Measurements from ENCODE around the gene KLF5.
"Not testable (repeated sequence)": the region's sequence is repeated elsewhere in the genome, so short reads cannot be mapped to it uniquely, and the experiment has no call there.

Gene KLF5

DNA sequence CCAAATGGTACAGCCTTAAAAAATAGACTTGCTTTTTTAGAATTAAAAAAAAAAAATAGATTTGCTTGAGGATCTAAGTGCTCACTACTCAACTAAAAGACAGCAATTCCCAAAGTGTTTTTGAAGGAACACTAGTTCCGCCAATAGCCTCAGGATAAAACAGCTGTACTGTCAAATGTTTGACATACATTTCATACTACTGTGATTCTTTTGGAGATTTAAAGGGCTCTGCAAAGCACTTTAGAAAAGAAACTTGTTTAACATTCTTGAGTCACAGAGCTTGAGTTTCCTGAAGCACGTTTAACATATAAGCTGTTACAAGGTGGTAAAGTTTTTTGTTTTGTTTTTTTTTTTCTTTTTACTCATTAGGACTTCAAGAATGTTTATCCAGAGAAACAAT, 23.1 kb upstream of the KLF5 start:
- no peak for TF ChIP-seq CTCF (IDR thresholded peaks at IDR 0.05; ENCODE audit: borderline replicate concordance, insufficient read depth, low read depth, low read length)
- no peak overlapping the region for H3K4me3 ChIP-seq (ENCODE audit: low read depth, low read length)

DNA sequence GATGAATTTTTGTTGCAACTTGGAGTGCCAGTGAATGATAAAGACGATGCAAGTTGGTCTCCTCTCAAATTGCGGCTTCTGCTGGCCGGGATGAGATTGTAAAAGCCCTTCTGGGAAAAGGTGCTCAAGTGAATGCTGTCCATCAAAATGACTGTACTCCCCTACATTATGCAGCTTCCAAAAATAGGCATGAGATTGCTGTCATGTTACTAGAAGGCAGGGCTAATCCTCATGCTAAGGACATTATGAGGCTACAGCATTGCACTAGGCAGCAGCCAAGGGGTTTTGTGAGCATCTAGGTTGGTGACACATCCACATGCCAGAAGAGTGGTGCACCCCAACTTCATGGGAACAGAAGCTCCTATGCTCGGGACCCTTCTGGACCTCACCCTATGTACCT, 22.2 kb upstream of the KLF5 start:
- no peak for TF ChIP-seq CTCF (IDR thresholded peaks at IDR 0.05; ENCODE audit: borderline replicate concordance, insufficient read depth, low read depth, low read length)
- H3K4me3 ChIP-seq (ENCODE audit: low read depth, low read length) = no peak overlapping the region

DNA sequence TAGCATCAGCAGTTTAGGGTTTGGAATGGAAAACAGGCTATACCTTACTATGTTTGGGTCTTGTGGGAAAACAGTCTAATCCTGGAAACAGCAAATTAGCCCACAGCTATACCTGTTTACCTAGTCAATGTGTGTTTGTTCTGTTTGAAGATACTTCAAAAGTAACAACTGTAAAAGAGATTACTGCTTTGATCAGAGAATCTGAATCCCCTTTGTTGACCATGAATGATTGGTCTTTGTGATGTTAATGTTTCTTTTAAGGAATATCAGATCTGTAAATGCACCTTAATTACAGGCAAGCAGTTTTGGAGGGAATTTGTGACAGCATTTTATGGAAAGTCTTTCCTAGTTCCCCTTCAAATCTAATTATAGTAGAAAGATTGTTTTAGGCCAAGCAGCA, 20.7 kb upstream of the KLF5 start:
- TF ChIP-seq CTCF (IDR thresholded peaks at IDR 0.05; ENCODE audit: borderline replicate concordance, insufficient read depth, low read depth, low read length) = no peak
- no peak overlapping the region for H3K4me3 ChIP-seq (ENCODE audit: low read depth, low read length)

- TF ChIP-seq CTCF (IDR thresholded peaks at IDR 0.05; ENCODE audit: borderline replicate concordance, insufficient read depth, low read depth, low read length) = no peak
- no peak overlapping the region for H3K4me3 ChIP-seq (ENCODE audit: low read depth, low read length)
Measured at GRCh38 chr13:73039201-73040108, 19.4 kb upstream of the KLF5 start.

DNA sequence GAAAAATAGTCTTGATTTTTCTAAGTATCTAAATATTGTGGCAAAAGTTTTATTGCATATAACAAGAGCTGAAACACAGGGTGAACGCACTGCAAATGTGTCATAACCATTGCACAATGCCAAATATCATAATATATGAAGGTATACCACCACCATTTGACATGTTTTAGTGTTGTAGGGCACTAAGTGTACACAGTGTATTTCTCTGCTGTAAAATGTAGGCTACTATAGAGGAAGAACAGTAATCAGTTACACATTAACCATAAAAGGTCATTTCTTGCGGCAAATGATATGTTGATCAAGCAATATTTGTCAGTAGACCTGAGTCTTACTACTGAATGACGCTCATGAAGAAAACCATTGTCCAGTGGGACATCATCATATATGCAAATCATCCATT, 18.3 kb upstream of the KLF5 start:
- H3K4me3 ChIP-seq (ENCODE audit: low read depth, low read length) = no peak overlapping the region
- TF ChIP-seq CTCF (IDR thresholded peaks at IDR 0.05; ENCODE audit: borderline replicate concordance, insufficient read depth, low read depth, low read length) = no peak

DNA sequence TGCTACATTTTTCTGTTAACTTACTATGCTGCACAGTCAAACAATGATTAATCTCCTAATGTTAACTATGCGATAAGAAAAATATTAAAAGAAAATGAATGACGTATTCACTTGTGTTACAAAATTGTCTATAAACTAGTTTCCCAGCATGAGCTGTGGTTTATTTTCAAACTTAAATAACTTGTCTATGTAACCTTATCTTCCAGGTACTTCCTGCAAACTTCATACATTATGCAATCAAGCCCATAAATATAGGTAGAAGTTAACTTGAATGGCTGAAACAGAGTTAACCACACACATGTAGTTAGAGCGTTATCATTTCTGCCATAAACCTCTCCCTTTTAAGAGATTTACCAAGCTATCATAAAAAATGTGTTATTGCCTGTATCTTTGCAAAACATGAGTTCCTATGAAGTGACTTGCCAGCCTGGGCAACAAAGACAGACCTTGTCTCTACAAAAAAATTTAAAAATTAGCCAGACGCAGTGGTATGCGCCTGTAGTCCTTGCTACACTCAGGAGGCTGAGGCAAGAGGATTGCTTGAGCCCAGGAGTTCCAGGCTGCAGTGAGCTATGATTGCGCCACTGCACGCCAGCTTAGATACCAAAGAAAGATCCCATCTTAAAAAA, 17.7 kb upstream of the KLF5 start:
- TF ChIP-seq CTCF (IDR thresholded peaks at IDR 0.05; ENCODE audit: borderline replicate concordance, insufficient read depth, low read depth, low read length) = no peak
- H3K4me3 ChIP-seq (ENCODE audit: low read depth, low read length) = no peak overlapping the region

GRCh38 chr13:73045031-73045430, 13.8 kb upstream of the KLF5 start:
- H3K4me3 ChIP-seq (ENCODE audit: low read depth, low read length) = no peak overlapping the region
- no peak for TF ChIP-seq CTCF (IDR thresholded peaks at IDR 0.05; ENCODE audit: borderline replicate concordance, insufficient read depth, low read depth, low read length)

GRCh38 chr13:73048615-73049014, 10.2 kb upstream of the KLF5 start:
- H3K4me3 ChIP-seq (ENCODE audit: low read depth, low read length) = not testable (repeated sequence)

Measured in GM12875 (cell line).